ENCODE measurements around the gene P4HA2. TPM values are rescaled to one million over a fixed set of nuclear protein-coding genes. Genes with fewer than 3 reads are reported as not detected.

The P4HA2 gene
- total RNA-seq, 2 donors from 2014 or later: 0.50 TPM; not detected in 1

DNA sequence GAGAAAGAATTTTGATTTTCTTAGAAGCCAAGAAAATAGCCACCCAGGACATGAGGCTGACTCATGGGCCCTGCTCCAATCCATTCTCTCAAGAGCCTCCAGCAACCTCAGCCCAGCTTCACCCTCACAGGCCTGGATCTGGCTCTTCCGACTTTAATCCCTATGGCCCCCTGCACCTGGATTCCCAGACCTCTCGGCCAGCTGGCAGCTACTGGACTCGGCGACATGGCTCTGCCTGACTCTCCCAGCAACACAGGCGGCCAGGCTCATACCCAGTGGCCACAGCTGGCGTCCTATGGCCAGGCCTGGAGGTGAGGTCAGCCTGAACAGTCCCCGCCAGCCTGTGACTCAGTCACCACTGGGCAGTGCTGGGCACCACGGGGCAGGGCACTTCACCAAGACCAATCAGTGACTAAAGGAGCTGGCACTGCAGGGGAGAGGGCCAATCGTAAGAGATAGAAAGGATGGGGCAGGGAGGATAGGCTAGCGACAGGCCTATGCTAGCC, 23.6 kb upstream of the P4HA2 start:
- ATAC-seq (no peak), DNase-seq (no peak)
- H3K27ac Mint-ChIP-seq: no peak overlapping the region
- H3K4me1 Mint-ChIP-seq: peaks cover under 1% of the 10 kb centered on the region
- no peak overlapping the region for H3K4me3 Mint-ChIP-seq
- peaks cover 1% of the 10 kb centered on the region for H3K36me3 Mint-ChIP-seq (ENCODE audit: low read depth)
- no peaks in the 10 kb centered on the region for H3K9me3 ChIP-seq (ENCODE audit: control insufficient read depth, low read length, poor library complexity, severe bottlenecking)
- peaks cover 9% of the 10 kb centered on the region for H3K27me3 Mint-ChIP-seq

DNA sequence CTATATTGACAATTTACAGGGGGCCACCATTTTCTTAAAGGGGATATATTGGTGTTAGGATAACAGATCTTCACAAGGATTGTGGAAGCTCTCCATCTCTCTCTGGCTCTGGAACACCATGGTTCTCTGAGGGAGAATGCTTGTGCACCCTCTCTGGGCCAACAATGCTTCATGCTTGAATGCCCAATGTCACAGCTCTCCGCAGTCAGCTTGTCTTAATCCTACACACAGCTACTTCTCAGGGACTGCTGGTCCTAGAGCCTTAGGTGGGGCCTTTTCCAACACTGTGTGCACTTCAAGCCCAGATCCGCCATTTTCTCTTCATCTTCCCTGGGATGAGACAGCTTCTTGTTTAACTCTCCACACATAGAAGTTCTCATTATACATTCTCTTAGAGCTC, 22.9 kb upstream of the P4HA2 start:
- H3K4me3 Mint-ChIP-seq: no peak overlapping the region
- peaks cover 3% of the 10 kb centered on the region for H3K27me3 Mint-ChIP-seq
- ATAC-seq (no peak), DNase-seq (no peak)
- no peak overlapping the region for H3K27ac Mint-ChIP-seq
- no peaks in the 10 kb centered on the region for H3K4me1 Mint-ChIP-seq
- no peaks in the 10 kb centered on the region for H3K36me3 Mint-ChIP-seq (ENCODE audit: low read depth)
- no peaks in the 10 kb centered on the region for H3K9me3 ChIP-seq (ENCODE audit: control insufficient read depth, low read length, poor library complexity, severe bottlenecking)

DNA sequence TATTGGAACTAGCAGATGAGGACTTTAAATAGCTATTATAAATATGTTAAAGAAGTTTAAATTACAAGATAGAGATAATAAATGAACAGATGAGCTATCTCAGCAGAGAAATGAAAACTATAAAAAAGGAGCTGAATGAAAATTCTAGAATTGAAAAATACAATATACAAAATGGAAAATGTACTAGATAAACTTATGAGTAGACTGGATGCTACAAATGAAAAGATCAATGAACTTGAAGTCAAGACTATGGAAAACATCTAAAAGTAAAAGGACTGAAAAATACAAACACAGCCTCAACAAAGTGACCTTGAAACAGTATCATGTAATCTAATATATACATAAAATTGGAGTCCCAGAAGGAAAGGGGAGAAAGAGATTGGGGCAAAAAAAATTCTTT, 19.2 kb upstream of the P4HA2 start:
- no peak for DNase-seq
- Mint-ChIP-seq H3K36me3 (ENCODE audit: low read depth) (no peaks in the 10 kb centered on the region), H3K4me1 (no peaks in the 10 kb centered on the region), H3K27me3 (no peaks in the 10 kb centered on the region), H3K27ac (no peak overlapping the region), H3K4me3 (no peak overlapping the region)
- ATAC-seq: no peak
- H3K9me3 ChIP-seq (ENCODE audit: control insufficient read depth, low read length, poor library complexity, severe bottlenecking): peaks cover 2% of the 10 kb centered on the region

GRCh38 chr5:132245593-132245992, 17.9 kb upstream of the P4HA2 start:
- ATAC-seq (no peak), DNase-seq (no peak)
- no peaks in the 10 kb centered on the region for H3K36me3 Mint-ChIP-seq (ENCODE audit: low read depth)
- H3K27me3 Mint-ChIP-seq: no peaks in the 10 kb centered on the region
- no peaks in the 10 kb centered on the region for H3K4me1 Mint-ChIP-seq
- peaks cover 2% of the 10 kb centered on the region for H3K9me3 ChIP-seq (ENCODE audit: control insufficient read depth, low read length, poor library complexity, severe bottlenecking)
- H3K27ac Mint-ChIP-seq: no peak overlapping the region
- no peak overlapping the region for H3K4me3 Mint-ChIP-seq

DNA sequence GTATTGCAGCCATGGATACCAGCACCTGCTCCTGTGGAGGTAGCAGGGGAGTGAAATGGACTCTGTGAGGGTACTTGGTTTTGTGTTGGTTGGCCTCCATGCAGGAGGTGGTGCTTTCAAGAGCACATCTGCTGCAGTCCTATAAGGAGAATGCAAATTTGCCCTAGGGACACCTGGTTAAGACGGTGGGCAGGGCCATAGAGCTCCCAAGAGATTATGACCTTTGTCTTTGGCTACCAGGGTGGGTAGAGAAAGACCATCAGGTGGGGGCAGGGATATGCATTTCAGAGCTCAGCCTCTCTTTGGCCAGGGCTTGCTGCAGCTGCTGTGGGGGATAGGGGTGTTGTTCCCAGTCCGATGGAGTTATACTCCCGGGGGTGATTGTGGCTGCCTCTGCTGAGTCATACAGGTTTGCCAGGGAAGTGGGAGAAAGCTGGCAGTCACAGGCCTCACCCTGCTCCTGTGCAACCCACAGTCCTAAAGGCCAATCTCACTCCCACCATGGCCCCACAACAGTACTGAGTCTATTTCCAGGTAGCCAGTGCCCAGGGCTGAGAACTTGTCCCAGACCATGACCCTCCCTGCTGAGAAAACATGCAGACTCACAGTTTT, 15.8 kb upstream of the P4HA2 start:
- no peaks in the 10 kb centered on the region for H3K27me3 Mint-ChIP-seq
- no peak overlapping the region for H3K4me3 Mint-ChIP-seq
- no peak overlapping the region for H3K27ac Mint-ChIP-seq
- peaks cover 2% of the 10 kb centered on the region for H3K9me3 ChIP-seq (ENCODE audit: control insufficient read depth, low read length, poor library complexity, severe bottlenecking)
- ATAC-seq (no peak), DNase-seq (no peak)
- H3K36me3 Mint-ChIP-seq (ENCODE audit: low read depth): no peaks in the 10 kb centered on the region
- H3K4me1 Mint-ChIP-seq: no peaks in the 10 kb centered on the region

- no peak overlapping the region for H3K4me3 Mint-ChIP-seq
- H3K36me3 Mint-ChIP-seq (ENCODE audit: low read depth): no peaks in the 10 kb centered on the region
- ATAC-seq (no peak), DNase-seq (no peak)
- no peak overlapping the region for H3K27ac Mint-ChIP-seq
- H3K4me1 Mint-ChIP-seq: no peaks in the 10 kb centered on the region
- H3K9me3 ChIP-seq (ENCODE audit: control insufficient read depth, low read length, poor library complexity, severe bottlenecking): peaks cover 2% of the 10 kb centered on the region
- no peaks in the 10 kb centered on the region for H3K27me3 Mint-ChIP-seq
Measured at GRCh38 chr5:132239776-132240175, 12.1 kb upstream of the P4HA2 start.

DNA sequence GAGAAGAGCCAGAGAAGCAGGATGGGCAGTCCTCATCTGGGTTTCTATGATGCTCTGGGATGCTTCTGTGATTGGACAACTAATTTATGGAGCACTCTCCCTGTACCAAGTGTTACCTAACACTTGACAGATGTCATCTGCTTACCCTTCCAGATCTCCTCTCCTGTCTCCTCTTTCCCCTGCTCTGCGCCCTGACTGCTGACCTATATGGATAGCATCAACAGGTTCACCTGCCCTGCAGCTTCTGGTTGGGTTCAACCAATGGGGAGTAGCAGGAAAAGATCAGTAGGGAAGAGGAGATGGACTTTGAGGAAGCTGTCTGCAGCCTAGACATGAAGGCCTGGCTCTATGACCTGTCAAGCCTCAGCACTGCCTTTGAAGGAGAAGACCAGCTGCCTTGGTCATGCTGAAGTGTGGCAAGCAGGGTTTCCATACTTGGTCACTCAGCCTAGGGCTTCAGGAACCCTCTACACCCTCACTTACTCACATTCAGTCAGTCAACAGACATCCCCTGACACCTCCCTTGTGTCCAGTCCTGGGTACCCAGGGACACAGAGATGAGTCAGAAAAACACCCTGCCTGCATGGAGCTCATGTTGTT, 11.3 kb upstream of the P4HA2 start:
- no peaks in the 10 kb centered on the region for H3K36me3 Mint-ChIP-seq (ENCODE audit: low read depth)
- H3K4me3 Mint-ChIP-seq: no peak overlapping the region
- no peak for DNase-seq
- H3K27ac Mint-ChIP-seq: no peak overlapping the region
- H3K4me1 Mint-ChIP-seq: no peaks in the 10 kb centered on the region
- peaks cover 2% of the 10 kb centered on the region for H3K9me3 ChIP-seq (ENCODE audit: control insufficient read depth, low read length, poor library complexity, severe bottlenecking)
- no peaks in the 10 kb centered on the region for H3K27me3 Mint-ChIP-seq
- no peak for ATAC-seq

DNA sequence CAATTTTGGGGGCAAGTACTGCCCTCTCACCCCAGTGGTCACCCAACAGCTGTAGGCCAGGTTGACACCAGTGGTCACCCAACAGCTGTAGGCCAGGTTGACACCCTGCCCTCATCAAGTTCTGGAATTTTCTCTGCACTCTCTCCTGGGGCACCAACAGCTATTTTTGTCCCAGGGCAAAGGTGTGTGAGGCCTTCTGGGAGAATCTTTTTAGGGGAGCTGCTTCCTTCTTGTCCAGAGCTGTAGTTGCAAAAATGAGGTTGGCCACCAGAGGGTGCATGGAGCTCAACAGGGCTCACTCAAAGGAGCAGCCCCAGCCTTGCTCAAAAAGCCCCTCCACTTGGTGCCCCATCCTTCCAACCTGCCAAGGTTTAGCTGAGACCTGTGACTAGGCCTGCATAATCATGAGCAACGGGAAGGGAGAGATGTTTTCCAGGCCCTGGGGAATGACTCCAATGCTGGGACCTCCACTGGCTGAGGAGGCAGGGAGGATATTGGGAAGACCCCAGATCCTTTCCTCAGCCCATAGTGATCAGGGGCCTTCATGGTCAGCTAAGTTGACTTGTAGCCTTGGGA, 10.6 kb upstream of the P4HA2 start:
- H3K4me3 Mint-ChIP-seq: no peak overlapping the region
- H3K4me1 Mint-ChIP-seq: no peaks in the 10 kb centered on the region
- no peaks in the 10 kb centered on the region for H3K36me3 Mint-ChIP-seq (ENCODE audit: low read depth)
- DNase-seq: peak; percentile 24 to 70 (median 31)
- no peak overlapping the region for H3K27ac Mint-ChIP-seq
- peak; percentile 77 for ATAC-seq
- peaks cover 2% of the 10 kb centered on the region for H3K9me3 ChIP-seq (ENCODE audit: control insufficient read depth, low read length, poor library complexity, severe bottlenecking)
- H3K27me3 Mint-ChIP-seq: no peaks in the 10 kb centered on the region

GRCh38 chr5:132237670-132238069, 10.0 kb upstream of the P4HA2 start:
- Mint-ChIP-seq H3K4me1 (no peaks in the 10 kb centered on the region), H3K4me3 (no peak overlapping the region), H3K36me3 (ENCODE audit: low read depth) (no peaks in the 10 kb centered on the region)

GRCh38 chr5:132237141-132237540, 9.5 kb upstream of the P4HA2 start:
- H3K27ac Mint-ChIP-seq: no peak overlapping the region
- no peaks in the 10 kb centered on the region for H3K27me3 Mint-ChIP-seq
- no peak for DNase-seq
- H3K4me3 Mint-ChIP-seq: no peak overlapping the region
- peaks cover 2% of the 10 kb centered on the region for H3K9me3 ChIP-seq (ENCODE audit: control insufficient read depth, low read length, poor library complexity, severe bottlenecking)
- peaks cover under 1% of the 10 kb centered on the region for H3K4me1 Mint-ChIP-seq
- no peaks in the 10 kb centered on the region for H3K36me3 Mint-ChIP-seq (ENCODE audit: low read depth)
- ATAC-seq: no peak

More at GRCh38 chr5:132237670-132238069, 10.0 kb upstream of the P4HA2 start:
- DNase-seq (no peak), ATAC-seq (no peak)
- Mint-ChIP-seq H3K27ac (no peak overlapping the region), H3K27me3 (no peaks in the 10 kb centered on the region)
- peaks cover 2% of the 10 kb centered on the region for H3K9me3 ChIP-seq (ENCODE audit: control insufficient read depth, low read length, poor library complexity, severe bottlenecking)

GRCh38 chr5:132235340-132235739, 7.7 kb upstream of the P4HA2 start:
- peaks cover 10% of the 10 kb centered on the region for H3K4me1 Mint-ChIP-seq
- no peak for ATAC-seq

DNA sequence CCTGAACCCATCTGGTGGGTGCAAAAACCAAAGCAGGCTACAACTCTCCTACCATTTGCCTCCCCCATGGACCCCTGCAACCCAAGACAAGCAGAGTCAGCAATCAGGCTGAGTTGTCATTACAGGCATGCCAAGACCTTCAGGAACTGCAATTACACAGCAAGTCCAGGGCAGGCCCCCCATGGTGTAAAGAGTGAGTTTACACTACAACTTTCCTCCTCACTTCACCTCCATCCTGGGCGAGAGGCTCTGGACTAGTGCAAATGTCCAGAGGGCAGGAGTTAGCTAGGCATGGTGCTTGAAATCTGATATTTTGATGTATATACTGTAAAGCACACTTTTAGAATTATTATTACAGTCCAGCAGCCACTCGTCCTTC, 7.0 kb upstream of the P4HA2 start:
- DNase-seq (no peak), ATAC-seq (no peak)
- peaks cover 11% of the 10 kb centered on the region for H3K27me3 Mint-ChIP-seq
- H3K36me3 Mint-ChIP-seq (ENCODE audit: low read depth): no peaks in the 10 kb centered on the region
- H3K4me1 Mint-ChIP-seq: peaks cover 10% of the 10 kb centered on the region
- no peak overlapping the region for H3K27ac Mint-ChIP-seq
- H3K9me3 ChIP-seq (ENCODE audit: control insufficient read depth, low read length, poor library complexity, severe bottlenecking): no peaks in the 10 kb centered on the region
- H3K4me3 Mint-ChIP-seq: no peak overlapping the region

More at GRCh38 chr5:132235340-132235739, 7.7 kb upstream of the P4HA2 start:
- no peaks in the 10 kb centered on the region for H3K9me3 ChIP-seq (ENCODE audit: control insufficient read depth, low read length, poor library complexity, severe bottlenecking)
- Mint-ChIP-seq H3K36me3 (ENCODE audit: low read depth) (no peaks in the 10 kb centered on the region), H3K27ac (no peak overlapping the region), H3K4me3 (no peak overlapping the region), H3K27me3 (peaks cover 7% of the 10 kb centered on the region)
- no peak for DNase-seq

GRCh38 chr5:132233811-132234683, 6.4 kb upstream of the P4HA2 start:
- peaks cover 15% of the 10 kb centered on the region for H3K4me1 Mint-ChIP-seq

More at GRCh38 chr5:132233811-132234683, 6.4 kb upstream of the P4HA2 start:
- H3K27ac Mint-ChIP-seq: no peak overlapping the region
- H3K4me3 Mint-ChIP-seq: no peak overlapping the region
- no peaks in the 10 kb centered on the region for H3K9me3 ChIP-seq (ENCODE audit: control insufficient read depth, low read length, poor library complexity, severe bottlenecking)
- H3K27me3 Mint-ChIP-seq: peaks cover 18% of the 10 kb centered on the region
- no peaks in the 10 kb centered on the region for H3K36me3 Mint-ChIP-seq (ENCODE audit: low read depth)
- ATAC-seq: no peak
- DNase-seq: no peak

Measured in T-helper 17 cell (primary cell).